Urothelium cell line (cell line): ENCODE measurements around the gene C1orf50.
A peak's percentile ranks its signal among the peaks of the same experiment; 100 is the strongest.
"Not testable (repeated sequence)": the region's sequence is repeated elsewhere in the genome, so short reads cannot be mapped to it uniquely, and the experiment has no call there.

Source experiments
- DNase-seq: peaks from one replicate; pipeline ENCODE4 v3.0.0; 2011; ENCODE audit warnings: low spot score, mixed read lengths
- FAIRE-seq: peaks from 2 replicates; lab custom pipeline; 2011; peaks lifted over from hg19 to GRCh38; lab: Jason Lieb, UNC

The C1orf50 gene

GRCh38 chr1:42739753-42740700 lies 27.0 kb upstream of the C1orf50 start, which contains the start of gene CLDN19:
Gene CLDN19, minus strand, starts transcription at chr1:42740236. Its CDS starts 173 bp downstream, at chr1:42740063.
- FAIRE-seq: no peak
- DNase-seq: no peak

GRCh38 chr1:42740851-42741580 lies 26.0 kb upstream of the C1orf50 start:
- no peak for FAIRE-seq
- no peak for DNase-seq

DNA sequence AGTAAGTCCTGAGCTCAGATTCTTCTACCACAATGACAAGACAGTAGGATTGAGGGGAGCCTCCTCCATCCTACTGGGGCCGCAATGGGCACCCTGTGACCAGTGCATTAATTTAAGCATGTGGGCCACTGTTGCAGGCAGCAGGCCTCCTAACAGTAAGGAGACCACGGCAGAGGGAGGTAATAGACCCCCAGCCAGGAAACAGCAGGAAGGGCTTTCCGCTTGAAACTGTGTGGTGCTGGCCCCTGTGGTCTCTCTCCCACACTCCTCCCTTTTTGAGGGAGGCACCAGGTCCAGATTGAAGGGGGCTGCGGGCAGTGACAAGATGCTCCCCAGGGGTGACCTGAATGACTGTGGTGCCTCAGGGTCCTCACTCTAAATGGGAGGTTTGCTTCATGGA lies 25.3 kb upstream of the C1orf50 start:
- DNase-seq (no peak), FAIRE-seq (no peak)

GRCh38 chr1:42742141-42742540 lies 24.9 kb upstream of the C1orf50 start:
- DNase-seq: no peak
- no peak for FAIRE-seq

GRCh38 chr1:42742617-42743316 lies 24.3 kb upstream of the C1orf50 start:
- DNase-seq (no peak), FAIRE-seq (no peak)

DNA sequence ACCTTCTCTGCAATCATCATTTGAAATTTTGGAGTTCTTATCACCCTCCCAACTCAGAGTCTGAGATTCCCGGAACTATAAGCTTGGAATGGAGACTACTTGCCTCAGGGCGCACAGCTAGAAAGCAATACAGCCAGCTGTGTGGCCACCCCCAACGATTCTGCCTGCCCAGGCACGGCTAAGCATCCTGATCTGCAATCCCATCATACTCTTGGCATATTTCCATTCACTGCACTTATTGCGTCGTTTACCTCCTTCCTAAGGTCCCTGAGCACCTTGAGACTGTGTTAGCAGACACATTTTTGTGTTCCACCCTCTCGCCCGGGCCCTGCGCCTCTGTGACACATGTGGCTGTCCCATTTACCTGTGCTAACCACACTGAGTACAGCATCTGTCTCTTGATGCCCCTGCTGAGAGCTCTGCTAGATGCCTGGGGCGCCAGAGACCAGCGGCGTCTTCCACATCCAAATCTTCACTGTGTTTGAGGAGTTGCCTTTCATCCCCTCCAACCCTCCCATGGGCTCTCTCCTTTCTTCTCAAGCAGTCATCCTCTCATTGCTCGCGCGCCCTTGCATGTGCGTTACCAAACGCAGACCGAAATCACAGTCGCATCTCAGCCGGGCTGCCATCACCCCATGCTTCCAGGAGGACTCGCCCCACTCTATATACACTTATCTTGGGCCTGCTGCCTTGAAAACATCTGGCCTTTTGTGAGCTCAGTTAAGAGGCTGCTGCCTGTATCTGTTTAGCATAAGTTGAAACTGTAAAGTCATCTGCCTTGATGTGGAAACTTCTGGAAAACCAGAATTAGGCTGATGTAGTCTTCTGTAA lies 23.5 kb upstream of the C1orf50 start:
- no peak for FAIRE-seq
- no peak for DNase-seq

DNA sequence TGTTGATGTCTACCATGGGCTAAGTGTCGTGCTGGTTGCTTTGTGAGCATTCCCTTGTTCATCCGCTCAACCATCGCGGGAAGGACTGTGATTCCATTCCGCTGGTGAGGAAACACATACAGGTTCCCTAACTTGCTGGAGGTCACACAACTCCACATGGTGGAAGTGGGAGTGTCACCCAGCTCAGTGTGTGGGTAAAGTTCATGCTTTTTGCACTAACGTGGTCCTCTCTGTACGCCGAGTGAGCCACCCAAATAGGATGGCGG lies 23.0 kb upstream of the C1orf50 start:
- FAIRE-seq (no peak), DNase-seq (no peak)

DNA sequence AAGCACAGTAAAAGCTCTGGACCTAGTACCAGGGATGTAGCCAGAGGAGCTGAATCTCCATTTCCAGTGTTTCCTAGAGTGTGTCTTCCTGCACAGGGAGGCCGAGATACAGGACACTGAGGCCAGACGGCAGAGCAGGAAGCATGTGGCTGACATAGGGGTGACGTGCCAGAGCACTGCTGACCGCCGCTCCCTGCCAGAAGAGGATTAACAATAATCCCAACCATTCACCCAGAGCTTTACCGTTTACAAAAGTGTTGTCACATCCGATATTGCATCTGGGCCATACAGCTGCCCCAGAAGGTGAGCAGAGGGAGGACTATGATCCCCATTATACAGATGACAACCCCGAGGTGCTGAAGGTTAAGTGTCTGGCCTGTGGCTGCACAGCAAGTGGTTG lies 21.2 kb upstream of the C1orf50 start:
- DNase-seq (no peak), FAIRE-seq (peak; percentile 53)

GRCh38 chr1:42746436-42747105 lies 20.5 kb upstream of the C1orf50 start:
- FAIRE-seq (no peak), DNase-seq (no peak)

- no peak for DNase-seq
- FAIRE-seq: peak; percentile 48
These were observed 19.9 kb upstream of the C1orf50 start for GRCh38 chr1:42747125-42747524.

DNA sequence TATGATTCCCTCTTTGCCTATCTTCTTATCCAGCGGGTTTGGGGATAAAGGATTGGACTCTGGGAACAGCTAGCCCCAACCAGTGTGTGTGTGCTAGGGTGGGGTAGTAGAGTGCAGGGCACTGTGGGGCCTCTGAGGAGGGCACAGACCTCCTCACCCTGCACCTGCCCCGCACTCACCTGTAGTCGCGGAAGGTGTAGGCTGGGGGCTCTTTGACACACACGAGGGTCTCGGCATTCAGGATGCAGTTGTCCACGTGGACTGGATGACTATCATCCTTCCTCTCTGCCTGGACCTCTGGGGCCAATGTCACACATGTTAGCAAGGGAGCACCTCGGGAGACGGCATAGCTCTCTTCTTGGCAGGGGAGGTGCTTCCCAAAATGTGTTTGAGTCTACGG lies 19.0 kb upstream of the C1orf50 start:
- FAIRE-seq (peak; percentile 55), DNase-seq (no peak)

- DNase-seq (no peak), FAIRE-seq (no peak)
These were observed 18.3 kb upstream of the C1orf50 start for GRCh38 chr1:42748461-42749410.

DNA sequence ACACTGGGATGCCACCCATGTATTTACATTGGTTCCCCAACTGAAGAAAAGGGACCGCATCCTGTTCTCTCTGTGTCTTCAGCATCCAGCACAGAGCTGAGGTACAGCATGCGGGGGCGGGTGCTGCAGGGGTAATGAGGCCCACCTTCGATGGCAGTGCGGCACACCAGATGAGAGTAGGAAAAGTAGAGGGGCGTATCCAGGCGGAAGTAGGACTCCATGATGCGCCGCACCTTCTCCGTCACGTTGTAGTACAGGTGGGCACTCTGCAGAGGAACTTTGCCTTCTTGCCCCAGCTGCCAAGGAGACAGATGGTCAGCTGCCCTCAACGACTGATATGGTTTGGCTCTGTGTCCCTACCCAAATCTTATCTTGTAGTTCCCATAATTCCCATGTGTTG lies 17.0 kb upstream of the C1orf50 start:
- DNase-seq (no peak), FAIRE-seq (no peak)

- FAIRE-seq: peak; percentile 17
- DNase-seq: not testable (repeated sequence)
These were observed 15.5 kb upstream of the C1orf50 start for GRCh38 chr1:42751511-42752070.

DNA sequence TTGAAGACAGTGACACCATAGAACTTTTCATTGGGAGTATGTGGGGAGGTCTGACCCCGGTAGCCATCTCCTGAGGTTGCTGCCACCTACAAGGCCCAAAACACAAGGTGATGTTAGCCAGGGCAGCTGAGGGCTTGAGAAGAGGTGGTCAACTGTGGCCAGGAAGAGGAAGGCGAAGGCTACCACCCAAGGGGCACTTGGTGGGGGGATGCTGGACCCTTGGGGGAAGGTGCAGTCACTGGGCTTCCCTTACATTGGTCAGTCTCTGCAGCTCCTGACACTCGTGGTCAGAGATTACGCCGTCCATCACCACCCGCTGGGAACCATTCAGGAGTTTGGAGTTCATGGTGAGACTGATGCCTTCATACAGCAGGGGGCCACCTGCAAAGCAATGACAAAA lies 14.8 kb upstream of the C1orf50 start:
- DNase-seq: no peak
- no peak for FAIRE-seq

DNA sequence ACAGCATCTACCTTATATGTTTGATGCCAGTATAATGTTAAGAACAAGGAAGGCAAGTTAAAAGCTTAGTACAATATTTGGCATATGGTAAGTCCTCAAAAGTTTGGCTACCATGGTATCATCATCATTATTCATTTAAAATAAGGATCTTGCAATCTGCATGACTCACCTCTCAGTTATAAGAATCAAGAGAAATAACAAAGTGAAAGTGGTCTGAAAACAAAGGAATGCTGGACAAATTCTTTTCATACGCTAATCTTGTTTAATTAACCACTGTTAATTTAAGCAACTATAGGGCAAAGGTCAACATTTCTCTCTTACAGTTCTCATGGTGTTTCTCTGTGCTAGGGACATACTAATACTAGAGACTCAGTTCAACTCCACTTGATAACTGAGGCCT lies 14.0 kb upstream of the C1orf50 start:
- FAIRE-seq (no peak), DNase-seq (no peak)

DNA sequence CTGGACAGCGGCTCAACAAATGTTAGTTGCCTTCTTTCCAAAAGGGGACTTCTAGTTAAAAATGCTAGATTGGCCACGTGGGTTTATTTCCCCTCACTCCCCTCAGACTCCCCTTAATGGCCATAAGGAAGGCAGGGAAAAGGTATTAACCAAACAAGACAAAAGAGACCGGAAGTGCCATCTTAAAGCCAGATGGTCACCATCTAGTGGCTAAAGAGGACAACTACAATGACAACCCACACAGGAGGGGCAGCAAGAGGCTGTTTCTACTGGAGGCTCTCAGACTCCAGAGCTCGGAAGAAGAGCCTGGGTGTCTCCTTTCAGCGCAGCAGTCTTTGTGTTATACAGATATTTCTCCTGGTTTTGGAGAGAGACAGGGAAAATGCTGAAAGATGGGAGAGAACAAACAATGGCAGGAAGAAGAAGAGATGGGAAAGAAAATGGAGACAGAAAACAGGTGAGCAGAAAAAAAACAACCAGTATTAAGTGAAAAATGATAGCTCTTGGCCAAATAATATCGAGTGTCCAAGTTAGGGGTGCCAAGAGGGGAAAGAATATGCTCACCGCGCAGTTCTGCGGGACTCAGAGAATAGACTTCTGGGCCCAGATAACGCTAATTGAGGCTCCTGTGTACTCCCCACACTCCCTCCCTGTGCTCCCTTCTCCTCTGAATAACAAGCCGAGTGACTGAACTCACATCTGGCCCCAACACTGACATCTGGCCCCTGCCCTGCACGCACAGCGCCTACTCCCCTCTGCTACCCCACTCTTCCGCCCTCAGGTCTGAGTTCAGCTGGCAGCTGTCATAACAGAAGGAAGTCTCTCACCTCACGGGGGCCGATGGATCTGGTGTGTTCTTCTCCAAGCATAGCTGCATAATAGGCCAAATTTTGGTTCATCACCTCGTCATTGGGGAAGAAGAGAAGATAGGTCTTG lies 9.8 kb upstream of the C1orf50 start:
- peak; percentile 78 for DNase-seq

GRCh38 chr1:42757892-42758275 lies 9.2 kb upstream of the C1orf50 start:
- FAIRE-seq (peak; percentile 13), DNase-seq (no peak)

More for the DNA sequence above, 9.8 kb upstream of the C1orf50 start:
- no peak for FAIRE-seq
